H1 (cell line): ENCODE measurements around the gene OR4L1. TPM values are rescaled to one million over a fixed set of nuclear protein-coding genes. Genes with fewer than 3 reads are reported as not detected.

Experiments
- BACH1 ChIP-seq: IDR thresholded peaks from 2 replicates; pipeline ENCODE4 v1.6.1; 2012; ENCODE audit warnings: low read length, improper control_type of control experiment
- CHD7 ChIP-seq: fragments of 300-600 bp; sonication (generic); IDR thresholded peaks from 2 replicates; pipeline ENCODE4 v1.7.1; 2012; ENCODE audit warnings: low read length, moderate library complexity, mild to moderate bottlenecking, inconsistent platforms; ENCODE audit not compliant: insufficient replicate concordance
- SRF ChIP-seq: IDR thresholded peaks from 2 replicates; pipeline ENCODE4 v1.6.1; 2011; ENCODE audit warnings: mild to moderate bottlenecking, low read depth, low read length, moderate library complexity
- TCF12 ChIP-seq: IDR thresholded peaks from 2 replicates; pipeline ENCODE4 v1.6.1; 2011; ENCODE audit warnings: low read depth, mild to moderate bottlenecking, low read length
- TEAD4 ChIP-seq: IDR thresholded peaks from 2 replicates; pipeline ENCODE4 v1.6.1; 2012; ENCODE audit warnings: low read depth, low read length, inconsistent platforms, mixed read lengths
- polyA plus RNA-seq, 7 experiments: library from polyadenylated mRNA; depleted of rRNA in 3 of 7; stranded (reverse) in 5 of 7; unstranded in 2 of 7; fragments of >200 nt in 5 of 7; fragments of 200-250 nt in 2 of 7; gene quantifications; 1 replicate in 5 of 7; 2 replicates in 1 of 7; 4 replicates in 1 of 7; pipeline versions ENCODE4 v1.2.1 to v1.2.3, GENCODE V29; 2011 to 2013; ENCODE audit warnings: missing spikeins in 2 of 7, mixed read lengths in 2 of 7
- total RNA-seq: library from RNA; stranded (reverse); fragmentation: NEBNext Ultra II Directional; extraction: Animal tissue kit (Norgen Biotek cat#: 25700); gene quantifications from 2 replicates; pipeline ENCODE4 v1.2.1, GENCODE V29; 2021

Gene OR4L1
- total and polyA plus RNA-seq, 2 of the 8 experiments (the other 6 are each of a cell fraction or from before 2014, with no cell fraction given) = not detected

- TF ChIP-seq CHD7 (no peak), SRF (no peak), TCF12 (no peak), TEAD4 (no peak), BACH1 (no peak)
- TF ChIP-seq, all 59 proteins: peak for 0
These were observed 11.6 kb upstream of the OR4L1 start (continued) for GRCh38 chr14:20048202-20048601.
